ENCODE measurements around the gene PKMYT1.
A peak's percentile ranks its signal among the peaks of the same experiment; 100 is the strongest.

Gene PKMYT1

GRCh38 chr16:2980227-2981176, at the start of gene PKMYT1:
Gene PKMYT1 (minus strand): TSS chr16:2980446. CDS start chr16:2979657, 789 bp downstream.
- Histone ChIP-seq H3K9ac (ENCODE audit: low read depth, low read length) (peak within 1 kb of the TSS; percentile 100), H4K20me1 (ENCODE audit: insufficient read depth, low read length) (peaks cover 33% of the 10 kb centered on the region), H3K4me2 (ENCODE audit: insufficient read depth, low read length) (peak within 1 kb of the TSS; percentile 84), H3K4me1 (ENCODE audit: insufficient read depth, low read length) (peaks cover 63% of the 10 kb centered on the region), H3K27me3 (ENCODE audit: insufficient read depth, low read length, poor library complexity) (no peaks in the 10 kb centered on the region), H3K9me3 (ENCODE audit: insufficient read depth, low read length, severe bottlenecking) (no peaks in the 10 kb centered on the region), H2AFZ (ENCODE audit: low read depth, low read length) (peak within 1 kb of the TSS; percentile 96), H3K27ac (ENCODE audit: low read length) (peak within 1 kb of the TSS; percentile 100), H3K4me3 (ENCODE audit: low read depth in 1 of 2, low read length in 2 of 2) (peak within 1 kb of the TSS; percentile 77 to 82), H3K36me3 (ENCODE audit: insufficient read depth, low read length) (peaks cover 40% of the 10 kb centered on the region), H3K79me2 (ENCODE audit: insufficient read depth, low read length) (peaks cover 57% of the 10 kb centered on the region)
- peak; percentile 78 for ATAC-seq (ENCODE audit: insufficient read depth, low read depth)
- TF ChIP-seq, protein P1, sequence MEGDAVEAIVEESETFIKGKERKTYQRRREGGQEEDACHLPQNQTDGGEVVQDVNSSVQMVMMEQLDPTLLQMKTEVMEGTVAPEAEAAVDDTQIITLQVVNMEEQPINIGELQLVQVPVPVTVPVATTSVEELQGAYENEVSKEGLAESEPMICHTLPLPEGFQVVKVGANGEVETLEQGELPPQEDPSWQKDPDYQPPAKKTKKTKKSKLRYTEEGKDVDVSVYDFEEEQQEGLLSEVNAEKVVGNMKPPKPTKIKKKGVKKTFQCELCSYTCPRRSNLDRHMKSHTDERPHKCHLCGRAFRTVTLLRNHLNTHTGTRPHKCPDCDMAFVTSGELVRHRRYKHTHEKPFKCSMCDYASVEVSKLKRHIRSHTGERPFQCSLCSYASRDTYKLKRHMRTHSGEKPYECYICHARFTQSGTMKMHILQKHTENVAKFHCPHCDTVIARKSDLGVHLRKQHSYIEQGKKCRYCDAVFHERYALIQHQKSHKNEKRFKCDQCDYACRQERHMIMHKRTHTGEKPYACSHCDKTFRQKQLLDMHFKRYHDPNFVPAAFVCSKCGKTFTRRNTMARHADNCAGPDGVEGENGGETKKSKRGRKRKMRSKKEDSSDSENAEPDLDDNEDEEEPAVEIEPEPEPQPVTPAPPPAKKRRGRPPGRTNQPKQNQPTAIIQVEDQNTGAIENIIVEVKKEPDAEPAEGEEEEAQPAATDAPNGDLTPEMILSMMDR (IDR thresholded peaks at IDR 0.05; ENCODE audit: borderline replicate concordance, extremely low read depth, low read length, poor library complexity, severe bottlenecking), result no peak
- TF ChIP-seq EZH2 (IDR thresholded peaks at IDR 0.05; ENCODE audit: borderline replicate concordance, low read depth, low read length, severe bottlenecking), result no peak
- DNase-seq, result peak; percentile 95

DNA sequence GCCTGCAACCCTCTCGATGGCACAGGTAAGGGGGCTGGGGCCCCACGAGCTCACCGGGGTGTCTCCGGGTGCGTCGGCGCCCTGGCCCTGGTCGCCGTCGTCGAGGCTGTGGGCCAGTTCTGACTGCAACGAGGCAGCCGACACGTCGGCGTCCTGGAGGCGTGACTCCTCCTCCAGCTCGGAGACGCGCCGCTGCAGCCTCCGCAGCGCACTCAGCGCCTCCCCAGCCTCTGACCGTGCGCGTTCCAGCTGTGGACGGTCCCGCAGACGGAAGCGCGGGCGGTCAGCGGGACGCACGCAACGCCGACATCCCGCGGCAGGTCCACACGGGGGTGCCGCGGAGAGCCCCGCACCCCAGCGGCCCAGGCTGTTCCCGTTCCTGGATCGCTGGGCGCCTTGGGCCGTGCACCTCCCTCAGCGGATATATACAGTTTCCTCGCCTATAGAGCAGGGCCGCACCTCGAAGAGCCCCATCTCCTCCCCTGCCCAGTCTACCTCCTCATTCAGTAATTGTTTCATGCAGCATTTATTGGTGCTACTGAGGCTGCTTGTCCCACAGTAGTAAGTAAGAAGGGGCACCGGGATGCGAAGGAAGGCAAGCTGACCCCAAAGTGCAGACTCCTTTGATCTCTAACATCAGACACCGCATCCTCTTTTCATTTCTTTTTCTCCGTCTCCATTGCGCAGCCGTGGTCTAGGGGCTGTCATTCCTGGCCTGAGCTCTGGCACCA, 49.4 kb upstream of the PKMYT1 start:
- H4K20me1 ChIP-seq (ENCODE audit: insufficient read depth, low read length), result peaks cover 22% of the 10 kb centered on the region
- no peak for TF ChIP-seq EZH2 (IDR thresholded peaks at IDR 0.05; ENCODE audit: borderline replicate concordance, low read depth, low read length, severe bottlenecking)
- TF ChIP-seq, protein P1 (IDR thresholded peaks at IDR 0.05; ENCODE audit: borderline replicate concordance, extremely low read depth, low read length, poor library complexity, severe bottlenecking), result no peak
- H3K9me3 ChIP-seq (ENCODE audit: insufficient read depth, low read length, severe bottlenecking), result no peaks in the 10 kb centered on the region
- no peak overlapping the region for H2AFZ ChIP-seq (ENCODE audit: low read depth, low read length)
- DNase-seq (no peak), ATAC-seq (ENCODE audit: insufficient read depth, low read depth) (no peak)
- no peak overlapping the region for H3K4me2 ChIP-seq (ENCODE audit: insufficient read depth, low read length)
- H3K9ac ChIP-seq (ENCODE audit: low read depth, low read length), result no peak overlapping the region
- no peaks in the 10 kb centered on the region for H3K27me3 ChIP-seq (ENCODE audit: insufficient read depth, low read length, poor library complexity)
- peaks cover 14% of the 10 kb centered on the region for H3K4me1 ChIP-seq (ENCODE audit: insufficient read depth, low read length)
- H3K27ac ChIP-seq (ENCODE audit: low read length), result no peak overlapping the region
- peaks cover 8% of the 10 kb centered on the region for H3K79me2 ChIP-seq (ENCODE audit: insufficient read depth, low read length)
- H3K4me3 ChIP-seq (ENCODE audit: low read depth in 1 of 2, low read length in 2 of 2), result no peak overlapping the region
- H3K36me3 ChIP-seq (ENCODE audit: insufficient read depth, low read length), result peaks cover 22% of the 10 kb centered on the region

DNA sequence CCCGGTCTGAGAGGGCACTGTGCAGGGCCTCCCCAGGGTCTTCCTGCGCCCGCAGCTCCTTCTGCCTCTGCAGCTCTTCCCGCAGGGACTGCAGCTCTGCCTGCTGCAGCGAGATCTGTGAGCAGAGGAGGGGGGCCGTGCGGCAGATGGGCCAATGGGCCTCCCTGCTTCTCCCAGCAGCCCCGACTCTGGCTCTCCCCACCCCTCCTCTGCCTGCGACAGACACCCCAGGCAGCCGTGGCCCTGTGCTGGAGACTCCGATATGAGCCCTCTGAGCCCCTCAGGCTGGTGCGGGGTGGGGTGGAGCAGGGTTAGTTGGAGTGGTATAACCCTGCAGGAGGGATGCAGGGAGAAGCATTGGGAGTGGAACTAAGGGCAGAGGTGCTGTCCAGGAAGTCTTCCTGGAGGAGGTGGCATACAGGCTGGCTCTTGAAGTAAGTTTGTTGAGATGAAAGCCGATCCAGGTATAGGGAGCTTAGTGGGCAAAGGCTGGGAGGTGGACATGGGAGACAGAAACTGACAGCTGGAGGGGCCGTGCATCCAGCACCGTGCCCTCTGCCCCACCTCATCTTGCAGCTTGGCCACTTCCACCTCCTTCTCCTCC, 48.6 kb upstream of the PKMYT1 start:
- Histone ChIP-seq H3K27me3 (ENCODE audit: insufficient read depth, low read length, poor library complexity) (no peaks in the 10 kb centered on the region), H3K4me1 (ENCODE audit: insufficient read depth, low read length) (peaks cover 18% of the 10 kb centered on the region), H3K36me3 (ENCODE audit: insufficient read depth, low read length) (peaks cover 22% of the 10 kb centered on the region), H4K20me1 (ENCODE audit: insufficient read depth, low read length) (peaks cover 22% of the 10 kb centered on the region), H3K79me2 (ENCODE audit: insufficient read depth, low read length) (peaks cover 12% of the 10 kb centered on the region), H2AFZ (ENCODE audit: low read depth, low read length) (no peak overlapping the region), H3K4me2 (ENCODE audit: insufficient read depth, low read length) (no peak overlapping the region), H3K9ac (ENCODE audit: low read depth, low read length) (no peak overlapping the region), H3K4me3 (ENCODE audit: low read depth in 1 of 2, low read length in 2 of 2) (no peak overlapping the region), H3K27ac (ENCODE audit: low read length) (no peak overlapping the region), H3K9me3 (ENCODE audit: insufficient read depth, low read length, severe bottlenecking) (no peaks in the 10 kb centered on the region)
- TF ChIP-seq EZH2 (IDR thresholded peaks at IDR 0.05; ENCODE audit: borderline replicate concordance, low read depth, low read length, severe bottlenecking), result no peak
- TF ChIP-seq, protein P1 (IDR thresholded peaks at IDR 0.05; ENCODE audit: borderline replicate concordance, extremely low read depth, low read length, poor library complexity, severe bottlenecking), result no peak
- no peak for DNase-seq
- ATAC-seq (ENCODE audit: insufficient read depth, low read depth), result no peak

Data from DND-41 (cell line).